Natural killer cell (primary cell): Measurements from ENCODE around the gene IRS1. TPM values are rescaled to one million over a fixed set of nuclear protein-coding genes. Genes with fewer than 3 reads are reported as not detected.

Experiments
- ATAC-seq, 3 donors: fragments of 150-1000 bp in 2 of 3; fragments of 200-7000 bp in 1 of 3; cut with Tn5 transposase; 1 replicate in 1 of 3; 2 replicates in 2 of 3; pipeline ENCODE4 v1.10.0; 2021; ENCODE audit warnings: mild to moderate bottlenecking in 2 of 3, moderate library complexity in 2 of 3
- DNase-seq, 2 donors: peaks; one replicate each; pipeline versions ENCODE4 v3.0.0 to v3.0.0-alpha.2; 2013 to 2021; ENCODE audit warnings: mixed read lengths in 1 of 2
- H3K27ac ChIP-seq: one replicate; pipeline ENCODE4 v1.5.1; 2013; ENCODE audit warnings: mild to moderate bottlenecking, low read length
- H3K27me3 ChIP-seq: one replicate; pipeline ENCODE4 v1.6.1; 2013; ENCODE audit warnings: low read length; ENCODE audit not compliant: control insufficient read depth, insufficient read depth
- H3K36me3 ChIP-seq: one replicate; pipeline ENCODE4 v1.6.1; 2013; ENCODE audit warnings: low read length; ENCODE audit not compliant: control insufficient read depth, insufficient read depth
- H3K4me1 ChIP-seq: one replicate; pipeline ENCODE4 v1.6.1; 2013; ENCODE audit warnings: low read length; ENCODE audit not compliant: control insufficient read depth, insufficient read depth
- H3K4me3 ChIP-seq: one replicate; pipeline ENCODE4 v1.5.1; 2013; ENCODE audit warnings: low read length
- H3K9me3 ChIP-seq: one replicate; pipeline ENCODE4 v1.6.1; 2013; ENCODE audit warnings: low read length; ENCODE audit not compliant: control insufficient read depth, insufficient read depth
- H3K27ac Mint-ChIP-seq, 2 donors: one replicate each; pipeline ENCODE4 v1.8.0; 2022; ENCODE audit warnings: mild to moderate bottlenecking in 2 of 2, mixed read lengths in 2 of 2, moderate library complexity in 1 of 2
- H3K27me3 Mint-ChIP-seq, 2 donors: one replicate each; pipeline ENCODE4 v1.8.0; 2022; ENCODE audit warnings: low read depth in 2 of 2, mixed read lengths in 2 of 2
- H3K36me3 Mint-ChIP-seq: one replicate; pipeline ENCODE4 v1.8.0; 2022; ENCODE audit warnings: mixed read lengths
- H3K4me1 Mint-ChIP-seq, 2 donors: one replicate each; pipeline ENCODE4 v1.8.0; 2022; ENCODE audit warnings: mixed read lengths in 2 of 2
- H3K4me3 Mint-ChIP-seq: one replicate; pipeline ENCODE4 v1.8.0; 2022; ENCODE audit warnings: mild to moderate bottlenecking, moderate library complexity, mixed read lengths
- H3K9me3 Mint-ChIP-seq, 2 donors: one replicate each; pipeline ENCODE4 v1.8.0; 2022; ENCODE audit warnings: mixed read lengths in 2 of 2
- WGBS: methylation state at CpG from one replicate; pipeline ENCODE4 v1.1.7; 2013; ENCODE audit warnings: missing lambda C conversion rate; ENCODE audit not compliant: insufficient coverage; 5-methylcytosine and 5-hydroxymethylcytosine counted together
- intact Hi-C: fragments of 100-400 bp; cut with micrococcal nuclease; formaldehyde crosslinking; loops from one replicate; pipeline ENCODE4 v1.14.2; 2022
- total RNA-seq, 4 donors: library from RNA; stranded (reverse); fragments of 120-200 nt in 1 of 4; gene quantifications; one replicate each; pipeline versions ENCODE4 v1.2.3 to v1.2.4, GENCODE V29; 2013 to 2022
- TF ChIP-seq, protein P1 (sequence below): fragments of 200-600 bp; IDR thresholded peaks from one replicate; pipeline ENCODE4 v1.8.0; 2022; ENCODE audit warnings: antibody characterized with exemption

The IRS1 gene
- total RNA-seq, 3 donors from 2014 or later (not counting 1 experiment from before 2014, with no cell fraction given) = 0.09 to 0.55 (median 0.36) TPM

DNA sequence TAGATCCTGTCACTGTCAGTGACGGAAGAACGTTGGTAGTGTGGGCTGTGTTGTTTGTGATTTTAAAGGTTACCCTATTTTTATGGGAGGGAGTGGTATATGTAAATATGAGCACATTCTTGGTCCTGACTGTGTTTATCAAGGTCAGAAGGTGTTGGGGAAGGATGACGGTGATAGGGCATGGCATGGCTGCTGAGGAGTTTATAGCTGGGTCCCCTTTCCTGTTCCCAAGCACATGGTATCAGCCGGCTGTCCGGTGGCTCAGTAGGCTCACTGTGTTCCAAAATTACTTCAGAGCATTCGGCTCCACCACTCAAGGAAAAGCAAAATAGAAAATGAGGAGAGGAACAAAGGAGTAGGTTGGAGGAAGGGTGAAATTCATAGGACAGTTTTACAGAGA, 28.6 kb downstream of the IRS1 start:
- peaks cover 20% of the 10 kb centered on the region for H3K36me3 Mint-ChIP-seq
- no peaks in the 10 kb centered on the region for H3K36me3 ChIP-seq
- no peaks in the 10 kb centered on the region for H3K9me3 ChIP-seq
- H3K27me3 ChIP-seq = peaks cover 3% of the 10 kb centered on the region
- no peak for ATAC-seq
- intact Hi-C loops = no loop called here
- no peak for DNase-seq
- H3K4me1 ChIP-seq = peaks cover 3% of the 10 kb centered on the region
- peaks cover 22 to 27% of the 10 kb centered on the region in 2 donors for H3K4me1 Mint-ChIP-seq
- peaks cover 7 to 10% of the 10 kb centered on the region in 2 donors for H3K9me3 Mint-ChIP-seq
- TF ChIP-seq, protein P1, sequence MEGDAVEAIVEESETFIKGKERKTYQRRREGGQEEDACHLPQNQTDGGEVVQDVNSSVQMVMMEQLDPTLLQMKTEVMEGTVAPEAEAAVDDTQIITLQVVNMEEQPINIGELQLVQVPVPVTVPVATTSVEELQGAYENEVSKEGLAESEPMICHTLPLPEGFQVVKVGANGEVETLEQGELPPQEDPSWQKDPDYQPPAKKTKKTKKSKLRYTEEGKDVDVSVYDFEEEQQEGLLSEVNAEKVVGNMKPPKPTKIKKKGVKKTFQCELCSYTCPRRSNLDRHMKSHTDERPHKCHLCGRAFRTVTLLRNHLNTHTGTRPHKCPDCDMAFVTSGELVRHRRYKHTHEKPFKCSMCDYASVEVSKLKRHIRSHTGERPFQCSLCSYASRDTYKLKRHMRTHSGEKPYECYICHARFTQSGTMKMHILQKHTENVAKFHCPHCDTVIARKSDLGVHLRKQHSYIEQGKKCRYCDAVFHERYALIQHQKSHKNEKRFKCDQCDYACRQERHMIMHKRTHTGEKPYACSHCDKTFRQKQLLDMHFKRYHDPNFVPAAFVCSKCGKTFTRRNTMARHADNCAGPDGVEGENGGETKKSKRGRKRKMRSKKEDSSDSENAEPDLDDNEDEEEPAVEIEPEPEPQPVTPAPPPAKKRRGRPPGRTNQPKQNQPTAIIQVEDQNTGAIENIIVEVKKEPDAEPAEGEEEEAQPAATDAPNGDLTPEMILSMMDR = no peak
- no peak overlapping the region for H3K4me3 Mint-ChIP-seq
- no peak overlapping the region for H3K27ac Mint-ChIP-seq
- peaks cover 21 to 41% of the 10 kb centered on the region in 2 donors for H3K27me3 Mint-ChIP-seq
- no peak overlapping the region for H3K4me3 ChIP-seq
- 91% methylated on average over 6 of the region's 6 CpGs for WGBS
- no peak overlapping the region for H3K27ac ChIP-seq

DNA sequence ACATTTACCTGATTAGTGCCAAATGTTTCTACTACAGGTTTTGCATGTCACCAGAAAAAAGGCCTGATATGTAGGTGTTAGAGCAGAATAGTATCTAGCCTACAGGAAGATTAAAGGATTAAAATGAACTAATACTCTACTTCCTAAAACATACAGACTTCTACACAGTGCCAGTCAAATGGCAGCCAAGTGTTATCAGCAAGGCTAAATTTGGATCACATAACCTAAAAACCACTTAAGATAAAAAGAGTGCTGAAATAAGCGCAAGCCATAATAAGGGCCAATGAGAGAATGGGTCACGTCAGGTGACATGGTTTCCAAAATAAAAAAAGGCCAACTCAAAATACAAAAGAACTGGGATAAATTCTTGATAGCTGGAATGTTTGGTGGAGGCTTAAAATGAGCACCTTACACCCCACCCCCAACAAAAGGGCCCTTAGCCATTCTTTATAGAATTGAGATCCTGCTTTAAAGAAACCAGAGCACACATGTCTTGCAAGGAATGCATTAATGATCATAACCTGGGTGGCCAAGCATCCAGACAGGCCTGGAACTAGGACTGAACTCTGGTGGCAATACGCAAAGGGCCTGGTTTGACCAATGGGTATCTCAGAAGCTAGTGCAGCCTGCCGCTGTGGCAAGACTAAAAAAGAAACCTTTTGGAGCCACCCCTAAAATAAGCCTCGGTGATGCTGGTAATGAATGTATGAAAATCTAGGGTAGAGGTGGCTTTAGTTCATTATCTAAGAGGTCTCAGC, 32.4 kb downstream of the IRS1 start:
- H3K36me3 ChIP-seq = no peaks in the 10 kb centered on the region
- no peak overlapping the region for H3K4me3 ChIP-seq
- H3K9me3 ChIP-seq = no peaks in the 10 kb centered on the region
- ATAC-seq (no peak), DNase-seq (no peak)
- H3K27ac ChIP-seq = no peak overlapping the region
- Mint-ChIP-seq H3K27me3 (peaks cover 10 to 29% of the 10 kb centered on the region in 2 donors), H3K27ac (no peak overlapping the region), H3K36me3 (no peaks in the 10 kb centered on the region), H3K4me1 (peaks cover 5 to 11% of the 10 kb centered on the region in 2 donors), H3K9me3 (no peaks in the 10 kb centered on the region), H3K4me3 (no peak overlapping the region)
- no peaks in the 10 kb centered on the region for H3K4me1 ChIP-seq
- intact Hi-C loops = no loop called here
- TF ChIP-seq, protein P1 = no peak
- no peaks in the 10 kb centered on the region for H3K27me3 ChIP-seq
- WGBS = 94% methylated on average over 3 of the region's 5 CpGs

DNA sequence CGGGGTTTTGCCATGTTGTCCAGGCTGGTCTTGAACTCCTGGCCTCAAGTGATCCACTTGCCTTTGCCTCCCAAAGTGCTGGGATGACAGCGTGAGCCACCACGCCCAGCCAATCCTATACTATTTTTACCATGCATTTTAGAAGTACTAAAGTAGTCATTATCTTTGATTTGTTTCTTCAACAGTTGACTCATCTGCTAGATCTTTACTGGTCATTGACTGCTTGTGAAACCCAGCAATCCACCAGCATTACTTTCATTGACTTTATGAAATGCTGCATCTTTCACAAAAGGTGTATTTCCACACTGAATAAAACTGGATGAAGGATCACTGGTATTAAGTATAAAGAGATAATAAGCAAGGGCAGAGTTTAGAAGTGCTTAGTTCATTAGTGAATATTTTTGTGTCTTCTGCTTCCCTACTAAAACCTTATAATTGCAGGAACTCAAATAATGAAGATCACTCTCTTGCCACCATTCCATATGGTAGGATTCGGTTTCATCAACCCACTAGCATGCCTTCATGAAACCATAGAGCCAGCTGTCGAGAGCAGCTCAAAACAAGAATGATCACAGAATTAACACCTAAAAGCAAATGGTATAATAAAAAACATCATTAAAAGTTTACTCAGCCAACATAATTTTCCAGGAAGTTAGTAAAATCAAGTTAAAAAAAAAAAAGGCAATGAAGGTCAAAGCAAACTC, 33.1 kb downstream of the IRS1 start:
- intact Hi-C loops = no loop called here
- Mint-ChIP-seq H3K9me3 (no peaks in the 10 kb centered on the region), H3K4me1 (peaks cover 0 to 6% of the 10 kb centered on the region in 2 donors), H3K27ac (no peak overlapping the region), H3K4me3 (no peak overlapping the region), H3K36me3 (no peaks in the 10 kb centered on the region), H3K27me3 (peaks cover 11 to 35% of the 10 kb centered on the region in 2 donors)
- TF ChIP-seq, protein P1 = no peak
- DNase-seq = no peak
- H3K4me3 ChIP-seq = no peak overlapping the region
- no peaks in the 10 kb centered on the region for H3K9me3 ChIP-seq
- no peaks in the 10 kb centered on the region for H3K36me3 ChIP-seq
- no peak overlapping the region for H3K27ac ChIP-seq
- H3K27me3 ChIP-seq = no peaks in the 10 kb centered on the region
- ATAC-seq = no peak
- H3K4me1 ChIP-seq = no peaks in the 10 kb centered on the region
- WGBS = 91% methylated on average over 5 of the region's 5 CpGs
